ENCODE results near the gene OPN4.

OPN4 gene

DNA sequence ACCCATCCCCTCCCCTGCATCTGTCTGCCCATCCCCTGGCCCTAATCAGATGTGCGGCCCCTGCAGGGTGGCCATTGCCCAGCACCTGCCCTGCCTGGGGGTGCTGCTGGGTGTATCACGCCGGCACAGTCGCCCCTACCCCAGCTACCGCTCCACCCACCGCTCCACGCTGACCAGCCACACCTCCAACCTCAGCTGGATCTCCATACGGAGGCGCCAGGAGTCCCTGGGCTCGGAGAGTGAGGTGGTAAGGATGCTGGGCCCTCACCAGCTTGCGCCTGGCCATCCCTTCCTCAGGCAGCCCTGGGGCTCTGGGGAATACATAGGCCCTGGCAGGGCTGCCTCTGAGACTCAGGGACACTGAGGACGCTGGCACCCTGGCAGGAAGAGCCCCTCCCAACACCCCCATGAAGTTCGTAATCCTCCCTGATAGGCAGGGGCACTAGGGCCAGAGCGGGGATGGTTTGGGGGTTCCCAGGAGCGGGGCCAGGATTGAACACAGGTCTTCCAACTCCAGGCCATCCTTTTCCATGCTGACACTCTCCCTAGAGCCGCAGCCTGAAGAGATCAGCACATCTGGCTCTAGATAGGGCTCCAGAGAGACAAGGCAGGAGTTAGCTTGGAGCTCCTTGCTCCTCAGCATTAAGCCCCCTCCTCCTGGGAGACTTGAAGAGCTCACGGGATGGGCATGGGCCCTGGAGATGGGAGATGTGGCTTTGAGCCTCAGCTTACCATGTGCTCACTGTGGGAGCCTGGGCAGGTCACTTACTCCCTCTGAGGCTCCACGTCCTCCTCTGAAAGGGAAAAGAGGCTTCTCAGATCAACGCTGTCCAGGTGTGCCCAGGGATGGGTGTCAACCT, 8.1 kb downstream of the OPN4 start:
- Histone ChIP-seq H3K27me3 (ENCODE audit: control insufficient read depth in 1 of 2, insufficient read depth in 1 of 2, low read length in 2 of 2) (peaks cover 23 to 27% of the 10 kb centered on the region in 2 experiments), H2AK5ac (ENCODE audit: low read length, severe bottlenecking) (no peak overlapping the region), H3K4me1 (ENCODE audit: control insufficient read depth, insufficient read depth, low read depth, low read length) (peaks cover 8% of the 10 kb centered on the region), H2BK5ac (ENCODE audit: low read depth, low read length, poor library complexity, severe bottlenecking) (no peak overlapping the region), H2BK12ac (ENCODE audit: low read length in 2 of 2) (no peak overlapping the region), H3K23ac (ENCODE audit: low read length in 2 of 2) (no peak overlapping the region), H4K8ac (ENCODE audit: low read length) (no peak overlapping the region), H2BK15ac (ENCODE audit: low read depth, poor library complexity, severe bottlenecking) (no peak overlapping the region), H3K27ac (ENCODE audit: low read length, poor library complexity, severe bottlenecking) (no peak overlapping the region), H3K4me3 (ENCODE audit: insufficient read depth in 1 of 2, low read depth in 1 of 2, low read length in 2 of 2) (no peak overlapping the region), H3K9me3 (ENCODE audit: control insufficient read depth, low read length) (no peaks in the 10 kb centered on the region), H3K36me3 (ENCODE audit: control insufficient read depth in 1 of 2, insufficient read depth in 2 of 2, low read depth in 1 of 2, low read length in 2 of 2) (no peaks in the 10 kb centered on the region), H3K18ac (ENCODE audit: low read depth in 1 of 2, low read length in 2 of 2) (no peak overlapping the region), H4K91ac (ENCODE audit: low read length) (no peak overlapping the region), H3K9ac (ENCODE audit: low read length) (no peak overlapping the region), H3K14ac (ENCODE audit: low read length in 2 of 2) (no peak overlapping the region), H3K79me1 (replicated peaks; ENCODE audit: low read length, poor library complexity, severe bottlenecking) (no peaks in the 10 kb centered on the region), H2AFZ (ENCODE audit: low read depth, low read length) (no peak overlapping the region), H3K4me2 (ENCODE audit: low read length, poor library complexity, severe bottlenecking) (no peak overlapping the region), H2BK120ac (ENCODE audit: low read depth, low read length) (no peak overlapping the region), H3K4ac (ENCODE audit: low read depth in 1 of 2, low read length in 2 of 2) (no peak overlapping the region)
- 88% methylated on average over 19 of the region's 19 CpGs for WGBS
- no peak for DNase-seq

DNA sequence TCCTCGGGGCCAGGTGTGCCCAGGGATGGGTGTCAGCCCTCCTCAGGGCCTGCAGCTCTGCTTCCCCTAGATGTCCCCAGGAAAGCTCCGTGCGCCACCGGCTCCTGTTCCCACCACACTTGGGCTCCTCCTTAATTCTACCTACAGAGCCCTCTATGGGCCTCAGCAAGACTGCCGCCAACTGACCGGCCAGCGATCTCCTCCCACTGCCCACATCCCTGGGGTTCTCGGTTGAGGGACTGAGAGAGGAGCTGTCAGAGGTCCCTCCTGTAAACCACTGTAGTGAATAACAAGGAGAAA, 8.6 kb downstream of the OPN4 start:
- Histone ChIP-seq H2BK120ac (ENCODE audit: low read depth, low read length) (no peak overlapping the region), H2BK15ac (ENCODE audit: low read depth, poor library complexity, severe bottlenecking) (no peak overlapping the region), H3K14ac (ENCODE audit: low read length in 2 of 2) (no peak overlapping the region), H2BK5ac (ENCODE audit: low read depth, low read length, poor library complexity, severe bottlenecking) (no peak overlapping the region), H3K36me3 (ENCODE audit: control insufficient read depth in 1 of 2, insufficient read depth in 2 of 2, low read depth in 1 of 2, low read length in 2 of 2) (no peaks in the 10 kb centered on the region), H3K4me2 (ENCODE audit: low read length, poor library complexity, severe bottlenecking) (no peak overlapping the region), H3K27me3 (ENCODE audit: control insufficient read depth in 1 of 2, insufficient read depth in 1 of 2, low read length in 2 of 2) (peaks cover 23 to 27% of the 10 kb centered on the region in 2 experiments), H3K4me1 (ENCODE audit: control insufficient read depth, insufficient read depth, low read depth, low read length) (peaks cover 13% of the 10 kb centered on the region), H3K9me3 (ENCODE audit: control insufficient read depth, low read length) (no peaks in the 10 kb centered on the region), H3K79me1 (replicated peaks; ENCODE audit: low read length, poor library complexity, severe bottlenecking) (no peaks in the 10 kb centered on the region), H2BK12ac (ENCODE audit: low read length in 2 of 2) (no peak overlapping the region), H3K27ac (ENCODE audit: low read length, poor library complexity, severe bottlenecking) (no peak overlapping the region), H2AFZ (ENCODE audit: low read depth, low read length) (no peak overlapping the region), H3K9ac (ENCODE audit: low read length) (no peak overlapping the region), H3K18ac (ENCODE audit: low read depth in 1 of 2, low read length in 2 of 2) (no peak overlapping the region), H4K8ac (ENCODE audit: low read length) (no peak overlapping the region), H3K4me3 (ENCODE audit: insufficient read depth in 1 of 2, low read depth in 1 of 2, low read length in 2 of 2) (no peak overlapping the region), H4K91ac (ENCODE audit: low read length) (no peak overlapping the region), H2AK5ac (ENCODE audit: low read length, severe bottlenecking) (no peak overlapping the region), H3K4ac (ENCODE audit: low read depth in 1 of 2, low read length in 2 of 2) (no peak overlapping the region), H3K23ac (ENCODE audit: low read length in 2 of 2) (no peak overlapping the region)
- no peak for DNase-seq
- 96% methylated on average over 7 of the region's 8 CpGs for WGBS

DNA sequence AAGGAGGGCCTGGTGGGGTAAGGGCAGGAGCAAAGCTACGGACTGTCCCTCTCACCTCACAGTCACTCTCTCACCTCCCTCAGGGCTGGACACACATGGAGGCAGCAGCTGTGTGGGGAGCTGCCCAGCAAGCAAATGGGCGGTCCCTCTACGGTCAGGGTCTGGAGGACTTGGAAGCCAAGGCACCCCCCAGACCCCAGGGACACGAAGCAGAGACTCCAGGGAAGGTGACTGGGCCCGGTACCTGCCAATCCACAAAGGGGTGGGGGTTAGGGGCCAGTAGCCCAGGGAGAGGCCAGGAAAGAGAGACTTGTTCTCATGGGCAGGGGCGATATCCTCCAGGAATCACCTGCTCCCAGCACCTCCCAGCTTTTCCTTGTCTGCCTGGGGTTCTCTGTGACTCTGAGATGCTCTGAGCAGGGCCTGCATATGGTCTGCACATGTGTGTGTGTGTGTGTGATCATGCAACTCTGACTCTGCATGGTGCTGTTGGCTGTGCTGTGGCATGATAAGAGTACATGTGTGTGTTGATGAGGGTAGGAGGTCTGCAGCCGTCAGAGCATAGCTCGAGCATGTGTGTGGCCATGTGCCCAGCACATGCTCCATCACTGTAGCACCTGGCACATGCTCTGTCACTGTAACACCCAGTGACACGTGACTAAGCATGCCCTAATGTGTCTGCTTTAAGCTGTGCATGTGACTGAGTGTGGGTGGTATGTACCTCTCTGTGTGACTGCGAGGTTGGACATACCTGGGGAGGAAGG, 9.4 kb downstream of the OPN4 start:
- no peak overlapping the region for H3K14ac ChIP-seq (ENCODE audit: low read length in 2 of 2)
- peaks cover 21% of the 10 kb centered on the region for H3K4me1 ChIP-seq (ENCODE audit: control insufficient read depth, insufficient read depth, low read depth, low read length)
- no peak overlapping the region for H2BK12ac ChIP-seq (ENCODE audit: low read length in 2 of 2)
- no peak overlapping the region for H4K91ac ChIP-seq (ENCODE audit: low read length)
- no peak overlapping the region for H2BK5ac ChIP-seq (ENCODE audit: low read depth, low read length, poor library complexity, severe bottlenecking)
- no peak for DNase-seq
- H3K4ac ChIP-seq (ENCODE audit: low read depth in 1 of 2, low read length in 2 of 2) = no peak overlapping the region
- H3K27ac ChIP-seq (ENCODE audit: low read length, poor library complexity, severe bottlenecking) = no peak overlapping the region
- no peak overlapping the region for H3K9ac ChIP-seq (ENCODE audit: low read length)
- no peak overlapping the region for H2AK5ac ChIP-seq (ENCODE audit: low read length, severe bottlenecking)
- H3K9me3 ChIP-seq (ENCODE audit: control insufficient read depth, low read length) = no peaks in the 10 kb centered on the region
- H3K36me3 ChIP-seq (ENCODE audit: control insufficient read depth in 1 of 2, insufficient read depth in 2 of 2, low read depth in 1 of 2, low read length in 2 of 2) = no peaks in the 10 kb centered on the region
- WGBS = 91% methylated on average over 10 of the region's 10 CpGs
- no peak overlapping the region for H2BK120ac ChIP-seq (ENCODE audit: low read depth, low read length)
- no peak overlapping the region for H2BK15ac ChIP-seq (ENCODE audit: low read depth, poor library complexity, severe bottlenecking)
- no peak overlapping the region for H3K23ac ChIP-seq (ENCODE audit: low read length in 2 of 2)
- H3K79me1 ChIP-seq (replicated peaks; ENCODE audit: low read length, poor library complexity, severe bottlenecking) = no peaks in the 10 kb centered on the region
- no peak overlapping the region for H4K8ac ChIP-seq (ENCODE audit: low read length)
- no peak overlapping the region for H3K18ac ChIP-seq (ENCODE audit: low read depth in 1 of 2, low read length in 2 of 2)
- peaks cover 15 to 28% of the 10 kb centered on the region in 2 experiments for H3K27me3 ChIP-seq (ENCODE audit: control insufficient read depth in 1 of 2, insufficient read depth in 1 of 2, low read length in 2 of 2)
- no peak overlapping the region for H3K4me3 ChIP-seq (ENCODE audit: insufficient read depth in 1 of 2, low read depth in 1 of 2, low read length in 2 of 2)
- no peak overlapping the region for H3K4me2 ChIP-seq (ENCODE audit: low read length, poor library complexity, severe bottlenecking)
- no peak overlapping the region for H2AFZ ChIP-seq (ENCODE audit: low read depth, low read length)

Data from mesenchymal stem cell (in vitro differentiated cells and primary cell).